ENCODE data around the gene ARIH1.
"Not testable (repeated sequence)": the region's sequence is repeated elsewhere in the genome, so short reads cannot be mapped to it uniquely, and the experiment has no call there.

Gene ARIH1

GRCh38 chr15:72639759-72640483 is 165.8 kb downstream of the ARIH1 start:
- H3K4me1 ChIP-seq (ENCODE audit: control insufficient read depth, insufficient read depth, low read length); H3K9me3 ChIP-seq (ENCODE audit: control insufficient read depth, low read length); DNase-seq (ENCODE audit: low read depth); H3K36me3 ChIP-seq (ENCODE audit: control insufficient read depth, insufficient read depth, low read length, severe bottlenecking); H3K4me3 ChIP-seq (ENCODE audit: low read length); H3K9ac ChIP-seq (ENCODE audit: low read length); H3K27me3 ChIP-seq (replicated peaks; ENCODE audit: control insufficient read depth, insufficient read depth, low read length): not testable (repeated sequence)

- H3K4me3 ChIP-seq (ENCODE audit: low read length); H3K9me3 ChIP-seq (ENCODE audit: control insufficient read depth, low read length); H3K27me3 ChIP-seq (replicated peaks; ENCODE audit: control insufficient read depth, insufficient read depth, low read length); H3K9ac ChIP-seq (ENCODE audit: low read length); H3K36me3 ChIP-seq (ENCODE audit: control insufficient read depth, insufficient read depth, low read length, severe bottlenecking); DNase-seq (ENCODE audit: low read depth); H3K4me1 ChIP-seq (ENCODE audit: control insufficient read depth, insufficient read depth, low read length): not testable (repeated sequence)
These were observed 168.1 kb downstream of the ARIH1 start for GRCh38 chr15:72642271-72642670.

- H3K27me3 ChIP-seq (replicated peaks; ENCODE audit: control insufficient read depth, insufficient read depth, low read length); H3K4me3 ChIP-seq (ENCODE audit: low read length); H3K36me3 ChIP-seq (ENCODE audit: control insufficient read depth, insufficient read depth, low read length, severe bottlenecking); H3K9me3 ChIP-seq (ENCODE audit: control insufficient read depth, low read length); H3K4me1 ChIP-seq (ENCODE audit: control insufficient read depth, insufficient read depth, low read length); H3K9ac ChIP-seq (ENCODE audit: low read length); DNase-seq (ENCODE audit: low read depth): not testable (repeated sequence)
These were observed 174.6 kb downstream of the ARIH1 start for GRCh38 chr15:72648631-72649253.
